ENCODE measurements around the gene ADSS1.

The ADSS1 gene

DNA sequence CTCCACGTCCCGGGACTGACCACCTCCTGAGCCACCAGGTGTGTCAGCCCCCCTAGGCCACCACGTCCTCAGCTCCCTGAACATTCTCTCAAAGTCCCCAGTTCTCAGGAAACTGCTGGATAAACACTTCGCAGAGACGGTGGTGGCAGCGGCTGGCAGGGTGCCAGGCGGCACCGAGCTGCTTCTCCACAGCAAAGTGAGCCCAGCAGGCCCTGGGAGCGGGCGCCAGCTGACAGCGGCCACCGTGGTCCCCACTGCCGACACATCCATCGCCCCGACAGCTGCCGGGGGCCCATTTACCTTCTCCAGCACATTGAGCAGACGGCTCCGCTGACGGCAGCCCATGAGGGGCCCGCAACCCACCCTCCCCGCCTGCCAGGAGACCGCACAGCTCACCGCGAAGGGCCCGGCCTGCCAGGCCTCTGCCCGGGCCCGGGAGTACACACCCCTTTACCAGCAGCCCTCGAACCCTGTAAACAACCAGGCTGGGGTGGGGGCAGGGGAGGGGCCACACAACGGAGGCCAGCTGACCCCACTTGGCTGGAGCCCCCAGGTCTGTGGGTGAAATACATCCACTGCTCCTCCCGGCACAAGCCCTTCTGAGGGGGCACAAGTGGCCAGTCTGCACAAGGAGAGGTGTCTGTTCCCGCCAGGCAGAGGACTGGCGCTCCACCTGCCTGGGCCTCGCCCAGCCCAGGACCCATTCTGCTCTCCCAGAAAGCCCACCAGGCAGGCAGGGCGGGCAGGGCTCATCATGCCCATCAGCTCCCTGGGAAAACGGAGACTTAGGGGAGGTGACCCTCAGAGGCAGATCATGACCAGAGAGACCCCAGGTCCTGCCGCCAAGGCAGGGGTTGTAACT lies 61.0 kb downstream of the ADSS1 start:
- no peak for DNase-seq

GRCh38 chr14:104785708-104786080 lies 61.7 kb downstream of the ADSS1 start:
- DNase-seq, result no peak

DNA sequence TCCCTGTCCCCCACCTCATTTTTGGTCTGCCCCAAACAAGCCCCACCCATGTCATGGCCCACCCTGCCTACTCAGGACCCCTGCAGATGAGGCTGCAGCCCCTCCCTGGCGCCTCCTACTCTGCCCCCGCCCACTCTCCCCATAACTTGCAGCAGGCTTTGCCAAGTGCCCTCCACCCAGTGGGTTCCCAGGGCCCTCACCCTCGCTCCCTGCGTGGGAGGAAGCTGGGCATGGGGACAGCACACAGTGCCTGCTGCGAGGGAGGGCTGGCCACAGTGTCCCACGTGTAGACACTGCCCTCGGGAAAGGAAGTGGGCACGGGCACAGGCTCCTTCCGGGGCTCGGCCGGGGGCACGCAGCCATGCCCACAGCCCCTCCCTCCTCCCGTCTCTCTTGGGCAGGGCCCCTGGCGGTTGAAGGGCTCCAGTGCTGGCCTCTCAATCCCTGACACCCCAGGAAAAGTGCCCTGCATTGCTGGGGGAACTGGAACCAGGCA lies 62.1 kb downstream of the ADSS1 start:
- no peak for DNase-seq

DNA sequence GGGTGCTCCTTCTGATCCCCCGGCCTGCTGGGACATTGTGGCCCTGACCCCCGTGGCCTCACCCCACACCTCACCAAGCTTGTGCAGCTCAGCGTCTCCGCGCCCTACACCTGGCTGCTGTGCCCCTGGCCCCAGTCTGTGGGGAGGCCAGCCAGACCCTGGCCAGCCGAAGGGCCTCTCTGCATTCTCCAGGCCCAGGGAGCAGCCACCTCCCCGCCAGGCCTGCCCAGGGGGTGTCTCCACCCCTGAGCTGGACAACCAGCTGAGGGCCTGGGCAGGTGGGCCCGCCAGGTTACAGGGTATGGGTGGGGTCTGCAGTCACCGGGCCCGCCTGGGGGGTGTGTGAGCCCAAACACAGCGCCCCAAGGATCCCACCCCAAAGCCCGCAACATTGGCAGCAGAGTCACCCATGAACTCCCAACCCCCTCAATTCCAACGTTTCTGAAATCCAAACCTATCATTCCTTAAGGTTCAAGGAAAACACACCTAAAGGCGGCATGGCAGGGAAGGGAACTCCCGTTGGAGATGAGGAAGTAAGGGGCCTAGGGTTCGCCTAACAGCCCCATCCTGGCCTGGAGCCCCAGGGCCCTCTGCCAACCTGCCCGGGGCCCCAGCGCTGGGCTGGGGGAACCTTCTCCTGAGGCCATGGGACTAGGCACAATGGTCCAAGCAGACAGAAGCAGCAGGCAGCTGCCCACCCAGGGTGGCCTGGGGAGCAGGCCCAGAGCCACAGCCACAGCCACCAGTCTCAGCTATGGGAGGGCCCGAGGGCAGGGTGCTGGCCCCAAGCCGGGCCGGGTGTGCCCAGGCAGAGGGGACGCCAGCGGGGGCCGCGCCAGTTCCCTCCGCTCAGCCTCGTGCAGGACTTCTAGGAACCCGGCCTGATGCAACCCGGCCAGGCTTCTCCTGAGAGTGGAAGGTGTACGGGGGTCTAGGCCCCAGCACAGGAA lies 63.0 kb downstream of the ADSS1 start:
- no peak for DNase-seq

DNA sequence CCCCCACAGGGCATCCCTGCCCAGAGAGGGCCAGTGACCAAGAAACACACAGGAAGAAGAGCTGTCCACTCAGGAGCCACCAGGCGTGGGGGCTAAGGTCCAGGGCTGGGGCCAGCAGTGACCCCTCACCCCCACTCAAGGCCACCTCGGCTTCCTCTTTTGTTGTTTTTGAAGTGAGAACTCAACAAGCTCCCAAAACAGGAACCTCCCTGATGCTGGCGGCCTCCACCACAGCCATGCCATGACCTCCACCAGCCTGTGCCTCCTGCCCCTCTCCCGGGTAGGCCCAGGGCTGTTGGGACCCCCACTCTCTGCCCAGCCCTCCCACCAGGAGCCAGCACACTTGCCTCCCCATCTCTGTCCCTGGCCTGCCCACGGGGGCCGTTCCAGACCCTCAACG lies 63.7 kb downstream of the ADSS1 start:
- DNase-seq, result no peak

- DNase-seq, result no peak
Measured at GRCh38 chr14:104788161-104788818, 64.3 kb downstream of the ADSS1 start.

DNA sequence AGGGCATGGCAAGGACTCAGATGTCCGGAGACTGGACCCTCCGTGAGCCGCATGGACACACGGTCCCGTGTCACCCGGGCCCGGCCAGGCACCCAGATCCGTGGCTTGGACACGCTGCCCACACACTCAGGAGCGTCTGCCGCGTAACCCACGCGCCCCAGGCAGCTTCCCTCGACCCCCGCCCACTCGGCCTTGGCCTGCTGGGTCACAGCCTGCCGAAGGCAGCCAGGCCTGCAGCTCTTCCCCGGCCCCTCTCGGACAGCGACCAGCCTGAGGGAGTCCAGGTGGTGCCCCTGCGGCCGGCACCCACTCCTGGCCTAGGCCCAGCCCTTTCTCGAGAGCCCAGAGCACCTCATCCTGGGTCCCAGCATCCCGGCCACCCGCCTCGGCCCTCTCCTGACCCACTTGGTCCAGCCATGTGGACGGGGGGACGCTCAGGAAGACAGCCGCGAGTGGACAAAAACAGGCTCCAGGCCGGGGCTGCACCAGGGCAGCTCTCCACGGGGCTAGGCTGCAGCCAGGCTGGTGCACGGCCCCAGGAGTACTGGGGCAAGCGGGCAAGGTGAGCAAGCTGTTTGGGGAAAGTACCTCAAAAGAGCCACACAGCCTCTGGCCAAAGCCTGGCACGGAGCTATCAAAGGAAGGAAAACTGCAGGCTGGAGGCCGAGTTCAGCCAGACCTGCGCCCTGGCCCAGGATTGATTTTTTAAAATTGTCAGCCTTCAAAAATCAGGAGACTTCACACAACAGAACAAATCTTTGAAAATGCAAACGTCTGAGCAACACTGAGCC lies 65.0 kb downstream of the ADSS1 start:
- no peak for DNase-seq

DNA sequence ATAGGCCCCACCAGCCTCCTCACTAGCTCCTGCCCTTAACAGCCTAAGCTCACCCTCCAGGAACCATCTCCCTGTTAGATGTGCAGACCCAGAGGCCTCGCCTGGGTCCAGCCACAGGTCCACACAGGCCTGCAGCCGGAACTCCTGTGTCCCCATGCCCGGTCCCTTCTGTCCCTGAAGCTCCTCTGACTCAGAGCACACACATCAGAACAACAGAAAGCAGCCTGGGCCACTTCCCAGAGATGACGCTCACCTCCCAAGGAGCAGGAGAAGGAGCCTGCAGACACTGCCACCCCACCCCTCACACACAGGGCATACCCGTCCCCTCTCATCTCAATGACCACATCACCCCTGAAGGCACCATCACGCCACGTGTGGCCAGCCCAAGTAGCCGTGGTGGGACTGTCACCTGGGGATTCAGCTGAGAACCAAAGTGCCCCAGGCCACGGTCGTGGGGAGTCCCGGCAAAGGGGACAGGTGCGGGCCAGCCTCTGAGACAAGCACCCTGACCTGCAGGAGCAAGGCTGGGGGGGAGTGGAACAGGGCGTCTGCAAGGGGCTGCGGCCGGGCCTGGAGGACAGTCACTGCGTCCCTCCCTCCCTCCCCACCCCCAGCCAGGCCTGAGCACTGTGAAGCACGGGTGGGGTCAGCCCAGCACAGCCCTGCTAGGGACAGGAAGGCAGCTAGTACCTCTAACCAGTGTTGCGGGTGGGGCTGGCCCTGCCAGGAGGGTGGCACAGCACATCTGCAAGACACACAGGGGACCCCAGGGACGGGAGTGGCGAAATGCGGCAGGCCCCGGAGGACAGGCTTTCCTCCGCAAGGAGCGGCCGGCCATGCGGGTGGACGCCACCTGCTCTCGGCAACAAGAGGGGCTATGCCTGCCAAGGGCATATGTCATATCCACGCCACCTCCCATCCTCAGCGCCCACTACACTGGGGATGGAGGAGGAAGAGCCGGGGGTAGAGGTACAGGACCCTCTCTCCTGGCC lies 66.0 kb downstream of the ADSS1 start:
- no peak for DNase-seq

GRCh38 chr14:104791425-104791824 lies 67.4 kb downstream of the ADSS1 start:
- DNase-seq, result no peak

DNA sequence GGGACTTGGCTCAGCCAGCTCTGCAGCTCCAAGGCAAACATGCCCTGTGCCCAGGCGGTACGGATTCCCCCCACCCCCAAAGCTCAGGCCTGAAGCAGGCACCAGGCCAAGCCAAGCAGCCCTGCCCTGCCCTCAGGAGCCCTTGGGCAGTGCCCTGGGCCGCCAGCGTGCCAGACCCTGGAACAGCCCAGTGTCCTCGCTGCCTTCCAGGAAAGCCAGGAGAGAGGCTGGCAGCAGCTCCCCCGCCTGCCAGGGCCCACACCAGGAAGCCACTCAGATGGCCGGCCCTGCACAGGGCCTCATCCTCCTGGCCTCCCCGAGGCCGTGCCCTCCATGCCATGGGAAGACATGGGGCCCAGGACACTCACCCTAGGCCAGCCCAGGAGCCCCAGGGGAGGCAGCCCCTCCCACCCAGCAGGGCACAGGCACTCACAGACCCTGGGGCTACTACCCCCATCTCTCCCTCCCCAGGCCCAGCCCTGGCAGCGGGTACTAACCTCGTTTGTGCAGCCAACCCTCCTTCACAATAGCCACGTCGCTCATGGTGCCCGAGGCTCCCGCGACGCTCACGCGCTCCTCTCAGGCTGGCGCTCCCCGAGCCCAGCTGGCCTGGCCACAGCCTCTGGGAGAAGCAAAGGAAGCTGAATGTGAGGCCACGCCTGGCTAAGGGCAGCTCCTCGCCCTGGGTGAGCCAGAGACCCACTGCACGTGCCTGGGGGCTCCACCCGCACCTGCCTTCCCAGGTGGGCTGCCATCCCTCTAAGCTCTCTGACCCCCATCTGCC lies 68.3 kb downstream of the ADSS1 start:
- no peak for DNase-seq

DNA sequence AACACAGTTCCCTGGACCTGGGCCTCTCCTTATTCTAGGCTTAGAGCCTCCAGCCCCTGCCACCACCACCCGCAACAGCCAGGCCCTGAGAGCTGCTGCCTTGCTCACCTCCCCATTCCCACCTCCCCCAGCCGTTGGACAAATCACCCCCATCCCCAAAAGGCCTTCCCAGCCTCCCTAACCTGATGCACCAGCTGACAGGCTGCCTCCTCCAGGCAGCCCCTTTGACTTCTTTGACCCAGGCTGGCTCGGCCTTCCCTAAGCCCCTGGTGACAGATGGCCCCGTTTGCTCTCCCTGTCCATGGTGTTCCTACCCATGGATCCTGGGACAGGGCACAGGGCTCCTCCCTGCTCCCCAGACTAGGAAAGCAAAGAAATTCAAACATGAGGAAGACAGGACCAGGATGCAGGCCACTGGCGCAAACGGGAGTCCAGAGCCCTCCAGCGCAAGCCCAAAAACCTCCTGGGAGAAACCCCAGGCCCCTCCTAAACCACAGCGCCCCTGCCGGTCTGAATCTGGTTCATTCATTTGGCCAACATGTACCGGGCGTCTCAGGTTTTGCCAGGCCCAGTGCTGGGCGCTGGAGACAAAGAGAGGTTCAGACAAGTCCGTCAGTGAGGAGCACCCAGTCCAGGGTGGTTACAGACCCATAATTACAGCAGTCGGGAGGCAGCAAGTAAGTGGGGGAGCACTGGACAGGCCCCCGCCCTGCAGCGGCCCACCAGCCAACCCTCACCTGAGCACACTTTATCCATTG lies 69.1 kb downstream of the ADSS1 start:
- DNase-seq, result no peak

DNA sequence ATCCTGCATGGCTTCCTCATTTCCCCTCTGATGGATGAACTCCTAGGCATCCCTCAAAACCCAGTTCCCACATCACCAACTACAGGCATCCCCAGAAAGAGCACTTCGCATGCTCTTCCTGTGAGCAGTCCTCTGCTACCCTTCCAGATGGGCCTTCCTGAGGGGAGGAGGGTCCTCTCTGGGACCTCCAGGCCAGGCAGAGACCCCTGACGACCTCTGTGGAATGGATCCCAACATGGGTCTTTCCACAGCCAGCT lies 69.6 kb downstream of the ADSS1 start:
- no peak for DNase-seq

DNA sequence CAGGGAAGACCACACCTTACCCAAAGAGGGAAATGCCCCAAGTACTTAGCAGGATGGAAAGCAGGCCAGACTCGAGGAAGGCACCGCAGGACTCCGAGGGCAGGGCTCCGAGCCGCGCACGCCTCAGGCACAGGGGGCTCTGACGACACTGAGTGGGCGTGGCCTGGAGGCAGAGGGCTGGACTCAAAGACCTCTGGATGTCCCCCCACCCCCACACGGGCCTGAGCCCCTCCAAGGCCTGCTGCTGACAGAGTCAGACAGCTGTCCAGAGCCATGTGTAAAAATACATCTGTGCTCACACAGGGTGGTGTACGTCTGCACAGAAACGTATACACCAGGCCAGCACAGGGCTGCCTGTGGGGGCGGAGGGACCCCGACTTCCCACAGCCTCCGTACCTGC lies 70.1 kb downstream of the ADSS1 start:
- DNase-seq, result peak; percentile 36 to 54

GRCh38 chr14:104794631-104794992 lies 70.6 kb downstream of the ADSS1 start:
- DNase-seq, result no peak

DNA sequence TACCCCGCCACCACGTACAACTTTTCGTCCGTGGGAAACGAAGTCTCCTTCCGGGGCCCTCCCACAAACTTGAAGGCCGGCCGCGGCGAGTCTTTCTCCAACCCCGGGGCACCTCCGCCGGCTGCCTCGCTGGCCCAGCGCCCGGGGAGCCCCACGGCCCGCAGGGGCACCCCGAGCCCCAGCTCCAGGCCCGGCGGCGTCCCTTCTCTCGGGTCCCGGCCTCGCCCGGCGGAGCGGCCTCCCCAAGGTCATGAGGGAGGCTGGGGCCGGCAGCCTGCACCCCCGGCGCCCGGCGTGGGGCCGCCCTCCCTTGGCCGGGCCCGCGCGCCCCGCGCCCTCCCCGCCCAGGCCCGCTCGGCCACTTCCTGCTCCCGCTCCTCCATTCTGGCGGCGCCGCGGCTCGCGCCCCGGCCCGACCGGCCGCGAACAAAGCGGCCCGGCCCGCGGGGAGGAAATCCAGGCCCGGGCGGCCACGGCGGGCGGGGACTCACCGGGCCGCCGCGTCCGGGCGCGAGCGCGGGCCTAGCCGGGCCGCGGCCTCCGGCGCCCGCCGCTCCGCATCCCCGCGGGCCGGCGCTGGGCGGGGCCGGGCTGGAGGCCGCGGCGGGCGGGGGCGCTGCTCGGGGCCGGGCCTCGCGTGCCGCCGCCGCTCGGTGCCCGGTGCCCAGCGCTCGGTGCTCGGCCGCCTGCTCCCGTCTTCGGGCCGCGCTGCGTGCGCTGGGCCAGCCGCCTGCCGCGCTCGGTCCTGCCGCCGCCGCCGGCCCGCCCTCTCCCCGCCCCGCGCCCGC lies 71.2 kb downstream of the ADSS1 start, which contains the start of gene AKT1:
TSS of gene AKT1 (minus strand) at position 756 of the 788 bp plus-strand sequence. CDS start 3,105 bp downstream, outside the sequence.
- no peak for DNase-seq

- peak in 1 of 2 experiments; percentile 61 for DNase-seq
Measured at GRCh38 chr14:104795781-104796686, 72.0 kb downstream of the ADSS1 start.

DNA sequence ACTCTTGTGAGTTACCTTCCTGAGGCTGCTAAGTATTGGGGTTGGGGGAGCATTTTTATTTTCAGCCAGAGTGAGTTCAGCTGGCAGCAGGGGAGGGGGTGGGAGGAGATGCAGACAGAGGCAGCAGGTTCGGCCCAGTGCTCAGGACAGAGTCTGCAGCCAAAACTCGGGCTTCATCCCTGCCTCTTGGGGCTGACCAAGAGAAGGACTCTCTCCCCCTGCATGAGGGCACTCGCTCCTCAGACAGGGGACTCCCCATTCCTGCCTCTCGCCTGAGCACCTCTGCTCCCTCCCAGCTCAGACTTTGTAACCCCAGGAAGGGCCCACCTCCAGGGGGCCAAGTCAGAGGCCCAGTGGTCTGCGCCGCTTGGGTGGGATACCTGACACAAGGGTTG lies 72.7 kb downstream of the ADSS1 start:
- DNase-seq, result no peak
